H1 (cell line): ENCODE results near the gene SSBP3. TPM values are rescaled to one million over a fixed set of nuclear protein-coding genes. Genes with fewer than 3 reads are reported as not detected.

Experiments
- CTCF ChIA-PET: fragments of 300-600 bp; sonication (Branson Sonifier 250); formaldehyde crosslinking; loops from one replicate; lab custom pipeline; 2021; ENCODE audit not compliant: partially characterized antibody; lab: Charles Lee
- POLR2A ChIA-PET: fragments of 300-600 bp; sonication (Branson Sonifier 250); formaldehyde crosslinking; loops from one replicate; lab custom pipeline; 2021; ENCODE audit warnings: inconsistent platforms; ENCODE audit not compliant: partially characterized antibody; lab: Charles Lee
- DNase-seq, 2 experiments: peaks; one replicate each; pipeline versions ENCODE4 v3.0.0 to v3.0.0-alpha.2; 2010 to 2022; ENCODE audit warnings: low spot score in 2 of 2, low read depth in 1 of 2, mixed read lengths in 1 of 2
- FAIRE-seq: peaks from 2 replicates; lab custom pipeline; 2011; peaks lifted over from hg19 to GRCh38; lab: Jason Lieb, UNC
- H2AFZ ChIP-seq: 2 replicates; pipeline ENCODE4 v1.8.1; 2012; ENCODE audit warnings: low read length, inconsistent platforms
- H2AK5ac ChIP-seq: 2 replicates; pipeline ENCODE4 v1.6.1; 2013; ENCODE audit warnings: low read depth, low read length
- H2BK120ac ChIP-seq: replicated peaks from 2 replicates; pipeline ENCODE3; 2013; ENCODE audit warnings: low read depth, low read length, inconsistent platforms
- H2BK12ac ChIP-seq: 2 replicates; pipeline ENCODE4 v1.6.1; 2013; ENCODE audit warnings: low read depth, low read length
- H2BK15ac ChIP-seq: 2 replicates; pipeline ENCODE4 v1.6.1; 2013; ENCODE audit warnings: low read length
- H2BK20ac ChIP-seq: 2 replicates; pipeline ENCODE4 v1.6.1; 2013; ENCODE audit warnings: low read length
- H2BK5ac ChIP-seq: 2 replicates; pipeline ENCODE4 v1.6.1; 2013; ENCODE audit warnings: low read depth, low read length
- H3K14ac ChIP-seq: 2 replicates; pipeline ENCODE4 v1.6.1; 2013; ENCODE audit warnings: inconsistent platforms; ENCODE audit not compliant: insufficient read length
- H3K18ac ChIP-seq: 2 replicates; pipeline ENCODE4 v1.6.1; 2013; ENCODE audit warnings: low read length; ENCODE audit errors: extremely low read depth
- H3K23ac ChIP-seq: 2 replicates; pipeline ENCODE4 v1.6.1; 2013; ENCODE audit warnings: inconsistent platforms; ENCODE audit not compliant: insufficient read length
- H3K23me2 ChIP-seq: 2 replicates; pipeline ENCODE4 v1.6.1; 2013; ENCODE audit warnings: low read depth, low read length
- H3K27ac ChIP-seq: 2 replicates; pipeline ENCODE4 v1.6.1; 2011; ENCODE audit warnings: low read depth, low read length, inconsistent platforms
- H3K27me3 ChIP-seq, 4 experiments: replicated peaks in 1 of 4; 1 replicate in 1 of 4; 2 replicates in 3 of 4; pipeline versions ENCODE4 v1.6.1 to v1.8.1; 2011 to 2013; ENCODE audit warnings: low read length in 3 of 4, mild to moderate bottlenecking in 3 of 4, inconsistent platforms in 2 of 4, mixed read lengths in 2 of 4, moderate library complexity in 1 of 4; ENCODE audit not compliant: control insufficient read depth in 3 of 4, insufficient read depth in 3 of 4; ENCODE audit errors: extremely low read depth in 1 of 4
- H3K36me3 ChIP-seq, 4 experiments: 2 replicates each; pipeline versions ENCODE4 v1.6.1 to v1.8.1; 2011 to 2013; ENCODE audit warnings: mild to moderate bottlenecking in 4 of 4, low read length in 3 of 4, moderate library complexity in 2 of 4, control low read depth in 1 of 4, inconsistent platforms in 1 of 4; ENCODE audit not compliant: insufficient read depth in 4 of 4, control insufficient read depth in 2 of 4
- H3K4ac ChIP-seq: replicated peaks from 2 replicates; pipeline ENCODE3; 2013; ENCODE audit warnings: low read length, low read depth, mixed read lengths, inconsistent platforms; ENCODE audit not compliant: insufficient read length
- H3K4me1 ChIP-seq, 4 experiments: replicated peaks in 1 of 4; 1 replicate in 1 of 4; 2 replicates in 3 of 4; pipeline versions ENCODE4 v1.6.1 to v1.8.1; 2011 to 2013; ENCODE audit warnings: low read length in 3 of 4, inconsistent platforms in 2 of 4, mixed read lengths in 1 of 4; ENCODE audit not compliant: insufficient read depth in 4 of 4, control insufficient read depth in 3 of 4
- H3K4me2 ChIP-seq, 2 experiments: 2 replicates each; pipeline versions ENCODE4 v1.6.1 to v1.8.1; 2011 to 2013; ENCODE audit warnings: low read depth in 2 of 2, low read length in 2 of 2, control low read depth in 1 of 2, inconsistent platforms in 1 of 2, mild to moderate bottlenecking in 1 of 2; ENCODE audit not compliant: insufficient read depth in 1 of 2
- H3K4me3 ChIP-seq, 4 experiments: fragments of 200-600, 300-600 bp in 1 of 4; sonication (generic), shearing (Covaris generic), sonication (Bioruptor Twin) in 1 of 4; 2 replicates each; pipeline versions ENCODE4 v1.5.1 to v1.8.1; 2011 to 2016; ENCODE audit warnings: low read length in 4 of 4, low read depth in 3 of 4, control low read depth in 2 of 4, inconsistent platforms in 2 of 4, mild to moderate bottlenecking in 2 of 4, mixed read lengths in 1 of 4, moderate library complexity in 1 of 4; ENCODE audit not compliant: insufficient read depth in 2 of 4; ENCODE audit errors: extremely low read depth in 1 of 4
- H3K56ac ChIP-seq: replicated peaks from 2 replicates; pipeline ENCODE3; 2013; ENCODE audit warnings: low read depth, mild to moderate bottlenecking, mixed read lengths, low read length, inconsistent platforms; ENCODE audit not compliant: insufficient read length
- H3K79me1 ChIP-seq: 2 replicates; pipeline ENCODE4 v1.6.1; 2013; ENCODE audit warnings: low read depth, low read length, control low read depth
- H3K79me2 ChIP-seq, 2 experiments: 2 replicates each; pipeline versions ENCODE4 v1.6.1 to v1.8.1; 2012 to 2013; ENCODE audit warnings: low read length in 2 of 2, mild to moderate bottlenecking in 2 of 2, inconsistent platforms in 1 of 2; ENCODE audit not compliant: insufficient read depth in 2 of 2, control insufficient read depth in 1 of 2
- H3K9ac ChIP-seq, 4 experiments: replicated peaks in 1 of 4; 1 replicate in 1 of 4; 2 replicates in 3 of 4; pipeline versions ENCODE4 v1.6.1 to v1.8.1; 2011 to 2013; ENCODE audit warnings: low read depth in 3 of 4, low read length in 3 of 4, control low read depth in 2 of 4, mild to moderate bottlenecking in 2 of 4, moderate library complexity in 2 of 4, inconsistent platforms in 1 of 4; ENCODE audit errors: extremely low read depth in 1 of 4
- H3K9me3 ChIP-seq, 2 experiments: 2 replicates each; pipeline versions ENCODE4 v1.6.1 to v1.8.1; 2012 to 2013; ENCODE audit warnings: mild to moderate bottlenecking in 2 of 2, moderate library complexity in 2 of 2, control low read depth in 1 of 2, inconsistent platforms in 1 of 2, low read depth in 1 of 2, low read length in 1 of 2, mixed read lengths in 1 of 2; ENCODE audit not compliant: insufficient read depth in 2 of 2
- H4K20me1 ChIP-seq, 2 experiments: replicated peaks in 1 of 2; 2 replicates each; pipeline versions ENCODE3 to v1.8.1; 2011 to 2013; ENCODE audit warnings: inconsistent platforms in 2 of 2, low read length in 2 of 2, mild to moderate bottlenecking in 1 of 2; ENCODE audit not compliant: insufficient read depth in 2 of 2, control insufficient read depth in 1 of 2
- H4K5ac ChIP-seq: 2 replicates; pipeline ENCODE4 v1.6.1; 2013; ENCODE audit warnings: low read length, low read depth, mixed read lengths, inconsistent platforms; ENCODE audit not compliant: insufficient read length
- H4K8ac ChIP-seq: 2 replicates; pipeline ENCODE4 v1.8.0; 2013; ENCODE audit warnings: mild to moderate bottlenecking, moderate library complexity, low read length, inconsistent platforms; ENCODE audit not compliant: insufficient read depth; ENCODE audit errors: extremely low read depth
- H4K91ac ChIP-seq: replicated peaks from 2 replicates; pipeline ENCODE3; 2013; ENCODE audit warnings: low read length, mixed read lengths, inconsistent platforms; ENCODE audit not compliant: insufficient read length
- EZH2 ChIP-seq: fragments of 200-600 bp; sonication (generic); IDR thresholded peaks from 2 replicates; pipeline ENCODE4 v1.7.1; 2012; ENCODE audit warnings: low read depth, mild to moderate bottlenecking, moderate library complexity, low read length, inconsistent platforms; ENCODE audit not compliant: severe bottlenecking
- KDM4A ChIP-seq: IDR thresholded peaks from one replicate; pipeline ENCODE4 v1.7.1; 2012; ENCODE audit warnings: low read depth, mild to moderate bottlenecking, moderate library complexity, low read length, inconsistent platforms; ENCODE audit not compliant: severe bottlenecking
- NANOG ChIP-seq: IDR thresholded peaks from 2 replicates; pipeline ENCODE4 v1.6.1; 2011; ENCODE audit warnings: low read length, low read depth, mild to moderate bottlenecking, inconsistent platforms; ENCODE audit not compliant: insufficient read depth, poor library complexity, severe bottlenecking
- POLR2A ChIP-seq, 2 experiments: IDR thresholded peaks; 1 replicate in 1 of 2; 2 replicates in 1 of 2; pipeline ENCODE4 v1.6.1; 2011; ENCODE audit warnings: low read depth in 2 of 2, low read length in 2 of 2, mild to moderate bottlenecking in 2 of 2; ENCODE audit errors: control extremely low read depth in 1 of 2
- WGBS, 2 experiments: shearing (Covaris generic) in 1 of 2; methylation state at CpG; one replicate each; pipeline versions ENCODE4 v1.1.6 to v1.1.7; 2013 to 2015; ENCODE audit warnings: low lambda C conversion rate in 2 of 2, mixed read lengths in 2 of 2, inconsistent platforms in 1 of 2, low coverage in 1 of 2, missing lambda C conversion rate in 1 of 2; ENCODE audit not compliant: insufficient replicate concordance in 2 of 2, insufficient coverage in 1 of 2, insufficient read length in 1 of 2; ENCODE audit errors: extremely low coverage in 1 of 2, missing lambda C conversion rate in 1 of 2; 5-methylcytosine and 5-hydroxymethylcytosine counted together
- polyA plus RNA-seq, 7 experiments: library from polyadenylated mRNA; depleted of rRNA in 3 of 7; stranded (reverse) in 5 of 7; unstranded in 2 of 7; fragments of >200 nt in 5 of 7; fragments of 200-250 nt in 2 of 7; gene quantifications; 1 replicate in 5 of 7; 2 replicates in 1 of 7; 4 replicates in 1 of 7; pipeline versions ENCODE4 v1.2.1 to v1.2.3, GENCODE V29; 2011 to 2013; ENCODE audit warnings: missing spikeins in 2 of 7, mixed read lengths in 2 of 7
- total RNA-seq: library from RNA; stranded (reverse); fragmentation: NEBNext Ultra II Directional; extraction: Animal tissue kit (Norgen Biotek cat#: 25700); gene quantifications from 2 replicates; pipeline ENCODE4 v1.2.1, GENCODE V29; 2021

The SSBP3 gene
- total and polyA plus RNA-seq, 2 of the 8 experiments (the other 6 are each of a cell fraction or from before 2014, with no cell fraction given), result 99.7 to 133 TPM

GRCh38 chr1:54225986-54226559 lies 180.1 kb downstream of the SSBP3 start:
- Histone ChIP-seq H4K5ac (no peak overlapping the region), H3K36me3 (peaks cover 0 to 3% (median 1%) of the 10 kb centered on the region in 4 experiments; a peak in 1 of 8 replicates), H3K23me2 (no peaks in the 10 kb centered on the region), H2BK5ac (no peak overlapping the region; the same call in 1 of the 2 replicates), H3K4me1 (peaks cover 0 to 10% (median 6%) of the 10 kb centered on the region in 4 experiments; a peak in 4 of 7 replicates), H3K56ac (no peak overlapping the region), H3K14ac (no peak overlapping the region), H2AFZ (no peak overlapping the region), H3K79me1 (peaks cover 3% of the 10 kb centered on the region; the same call in 1 of the 2 replicates), H2BK120ac (no peak overlapping the region), H2BK15ac (no peak overlapping the region), H3K4me3 (no peak overlapping the region), H4K8ac (no peak overlapping the region), H3K23ac (no peak overlapping the region), H4K20me1 (peaks cover 0 to 11% of the 10 kb centered on the region in 2 experiments), H3K9me3 (no peaks in the 10 kb centered on the region), H3K18ac (no peak overlapping the region), H2BK20ac (no peak overlapping the region), H2AK5ac (no peak overlapping the region)
- WGBS, 2 experiments, result 95% methylated on average over 18 of the region's 20 CpGs; no CpG with 5 or more reads in 1 of the 2 experiments
- FAIRE-seq, result no peak
- no peak for TF ChIP-seq KDM4A
- TF ChIP-seq NANOG, result no peak
- no peak for TF ChIP-seq EZH2
- peak in 1 of 2 experiments; percentile 31; a peak in 1 of 3 replicates for TF ChIP-seq POLR2A (IDR thresholded peaks at IDR 0.05; ENCODE audit: control extremely low read depth in 1 of 2, low read depth in 2 of 2, low read length in 2 of 2)
- TF ChIP-seq, all 59 proteins: peak for 1
- H3K27me3 ChIP-seq, result no peaks in the 10 kb centered on the region
- H3K79me2 ChIP-seq, result no peaks in the 10 kb centered on the region
- ChIA-PET CTCF (interaction anchor here (1.2 kb wide), 1 partner anchor 106 kb away, joined by 3 read pairs; no protein-coding TSS in a partner anchor), POLR2A (interaction anchor here (1.1 to 5.3 kb wide), 2 partner anchors 12 to 25 kb away, joined by 3 to 20 read pairs; partner anchors contain the start of genes CYB5RL and MRPL37)
- H3K4ac ChIP-seq, result no peak overlapping the region
- no peak overlapping the region for H3K9ac ChIP-seq
- no peak for DNase-seq
- no peak overlapping the region for H4K91ac ChIP-seq
- no peak overlapping the region for H2BK12ac ChIP-seq
- no peak overlapping the region for H3K27ac ChIP-seq
- H3K4me2 ChIP-seq, result no peak overlapping the region
